ENCODE data around the gene SPATA31C1. TPM values are rescaled to one million over a fixed set of nuclear protein-coding genes. Genes with fewer than 3 reads are reported as not detected.

The SPATA31C1 gene
- total and polyA plus RNA-seq, 3 donors from 2014 or later: 5.9 to 21.1 (median 13.5) TPM

DNA sequence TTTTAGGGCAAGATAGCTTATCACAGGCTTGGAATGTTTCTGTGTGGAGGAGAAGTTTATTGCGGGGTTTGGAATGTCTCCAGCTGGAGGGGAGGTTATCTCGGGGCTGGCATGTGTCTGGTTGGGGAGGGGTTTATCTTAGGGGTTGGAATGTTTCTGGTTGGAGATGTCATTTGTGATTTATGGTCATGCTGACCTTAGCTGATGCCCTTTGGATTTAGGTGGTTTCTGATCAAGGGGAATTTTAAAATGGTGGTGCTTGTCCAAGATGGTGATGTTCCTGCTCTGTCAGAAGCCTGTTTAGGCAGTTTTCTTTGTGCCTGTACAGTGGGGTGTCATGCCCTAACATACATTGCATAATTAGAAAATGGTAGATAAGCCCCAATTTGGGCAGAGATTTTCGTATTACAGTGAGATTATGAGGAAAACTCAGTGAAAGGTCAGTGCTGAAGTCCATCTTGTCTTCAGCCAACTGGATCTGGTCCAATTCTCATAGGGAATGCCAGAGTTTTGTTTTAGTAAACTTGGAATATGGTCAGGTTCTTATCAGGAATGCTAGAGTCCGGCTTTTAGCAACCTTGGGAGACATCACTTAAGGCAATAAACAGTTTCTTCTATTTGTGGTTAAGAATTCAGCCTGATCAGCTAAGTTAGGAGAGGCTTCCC lies 42.3 kb downstream of the SPATA31C1 start:
- no peak for TF ChIP-seq POLR2A (IDR thresholded peaks at IDR 0.05)
- TF ChIP-seq, protein P1, sequence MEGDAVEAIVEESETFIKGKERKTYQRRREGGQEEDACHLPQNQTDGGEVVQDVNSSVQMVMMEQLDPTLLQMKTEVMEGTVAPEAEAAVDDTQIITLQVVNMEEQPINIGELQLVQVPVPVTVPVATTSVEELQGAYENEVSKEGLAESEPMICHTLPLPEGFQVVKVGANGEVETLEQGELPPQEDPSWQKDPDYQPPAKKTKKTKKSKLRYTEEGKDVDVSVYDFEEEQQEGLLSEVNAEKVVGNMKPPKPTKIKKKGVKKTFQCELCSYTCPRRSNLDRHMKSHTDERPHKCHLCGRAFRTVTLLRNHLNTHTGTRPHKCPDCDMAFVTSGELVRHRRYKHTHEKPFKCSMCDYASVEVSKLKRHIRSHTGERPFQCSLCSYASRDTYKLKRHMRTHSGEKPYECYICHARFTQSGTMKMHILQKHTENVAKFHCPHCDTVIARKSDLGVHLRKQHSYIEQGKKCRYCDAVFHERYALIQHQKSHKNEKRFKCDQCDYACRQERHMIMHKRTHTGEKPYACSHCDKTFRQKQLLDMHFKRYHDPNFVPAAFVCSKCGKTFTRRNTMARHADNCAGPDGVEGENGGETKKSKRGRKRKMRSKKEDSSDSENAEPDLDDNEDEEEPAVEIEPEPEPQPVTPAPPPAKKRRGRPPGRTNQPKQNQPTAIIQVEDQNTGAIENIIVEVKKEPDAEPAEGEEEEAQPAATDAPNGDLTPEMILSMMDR (IDR thresholded peaks at IDR 0.05): no peak
- Histone ChIP-seq H3K27me3 (no peaks in the 10 kb centered on the region), H3K36me3 (ENCODE audit: low read depth, missing control alignments) (no peaks in the 10 kb centered on the region), H3K27ac (peak overlapping the region in 1 of 2 donors; percentile 45), H3K4me3 (no peak overlapping the region), H3K9me3 (no peaks in the 10 kb centered on the region), H3K4me1 (peaks cover 13% of the 10 kb centered on the region)
- DNase-seq: peak; percentile 21
- intact Hi-C loops (cut with DNase I; ENCODE audit: low total_unique reads): no loop called here
- 26 to 36% methylated on average over 4 of the region's 4 CpGs for WGBS, 2 donors

DNA sequence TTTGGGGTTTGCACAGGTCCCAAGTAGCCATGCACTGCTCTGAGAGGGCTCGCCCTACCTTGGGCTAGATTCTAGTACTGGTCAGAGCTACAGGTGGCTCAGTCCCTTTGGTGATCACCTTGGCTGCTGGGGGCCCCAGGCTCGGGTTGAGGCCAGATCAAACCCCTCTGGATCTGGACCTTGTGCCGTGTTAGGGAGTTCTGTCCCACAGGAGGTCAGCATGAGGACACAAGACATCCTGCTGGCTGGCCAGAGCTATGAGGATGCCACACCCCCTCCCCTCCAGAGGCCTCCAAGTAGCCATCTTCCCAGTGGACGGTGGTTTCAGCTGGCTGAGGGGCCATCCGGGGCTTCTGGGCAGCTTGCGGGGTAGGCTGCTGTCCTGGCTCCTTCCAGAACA lies 46.0 kb downstream of the SPATA31C1 start:
- intact Hi-C loops (cut with DNase I; ENCODE audit: low total_unique reads): no loop called here
- Histone ChIP-seq H3K4me1 (peaks cover 13% of the 10 kb centered on the region), H3K27me3 (no peaks in the 10 kb centered on the region), H3K9me3 (no peaks in the 10 kb centered on the region), H3K27ac (no peak overlapping the region), H3K4me3 (no peak overlapping the region), H3K36me3 (ENCODE audit: low read depth, missing control alignments) (no peaks in the 10 kb centered on the region)
- WGBS, 2 donors: 84 to 90% methylated on average over 2 to 6 of the region's 6 CpGs
- TF ChIP-seq POLR2A (IDR thresholded peaks at IDR 0.05): no peak
- TF ChIP-seq, protein P1 (IDR thresholded peaks at IDR 0.05): no peak
- DNase-seq: no peak

DNA sequence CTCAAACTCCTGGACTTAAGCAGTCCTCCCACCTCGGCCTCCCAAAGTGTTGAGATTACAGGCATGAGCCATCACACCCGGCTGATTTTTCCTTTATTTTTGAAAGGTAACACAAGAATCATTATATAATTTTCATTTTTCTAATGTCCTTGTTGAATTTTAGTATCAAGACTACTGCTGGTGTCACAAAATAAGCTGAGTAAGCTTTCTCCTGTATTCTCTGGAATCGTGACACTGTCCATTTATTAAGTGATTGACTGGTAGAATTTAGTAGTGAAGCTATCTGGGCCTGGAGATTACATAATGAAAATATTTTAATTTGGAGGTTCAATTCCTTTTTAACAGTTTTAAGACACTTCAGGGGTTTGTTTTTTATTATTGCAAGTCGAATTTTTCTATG lies 47.1 kb downstream of the SPATA31C1 start:
- TF ChIP-seq POLR2A (IDR thresholded peaks at IDR 0.05): no peak
- TF ChIP-seq, protein P1 (IDR thresholded peaks at IDR 0.05): no peak
- Histone ChIP-seq H3K4me1 (peaks cover 11% of the 10 kb centered on the region), H3K27ac (no peak overlapping the region), H3K36me3 (ENCODE audit: low read depth, missing control alignments) (no peaks in the 10 kb centered on the region), H3K4me3 (no peak overlapping the region), H3K27me3 (no peaks in the 10 kb centered on the region), H3K9me3 (no peaks in the 10 kb centered on the region)
- DNase-seq: no peak
- intact Hi-C loops (cut with DNase I; ENCODE audit: low total_unique reads): no loop called here
- WGBS, 2 donors: 70 to 81% methylated on average over 4 of the region's 4 CpGs

DNA sequence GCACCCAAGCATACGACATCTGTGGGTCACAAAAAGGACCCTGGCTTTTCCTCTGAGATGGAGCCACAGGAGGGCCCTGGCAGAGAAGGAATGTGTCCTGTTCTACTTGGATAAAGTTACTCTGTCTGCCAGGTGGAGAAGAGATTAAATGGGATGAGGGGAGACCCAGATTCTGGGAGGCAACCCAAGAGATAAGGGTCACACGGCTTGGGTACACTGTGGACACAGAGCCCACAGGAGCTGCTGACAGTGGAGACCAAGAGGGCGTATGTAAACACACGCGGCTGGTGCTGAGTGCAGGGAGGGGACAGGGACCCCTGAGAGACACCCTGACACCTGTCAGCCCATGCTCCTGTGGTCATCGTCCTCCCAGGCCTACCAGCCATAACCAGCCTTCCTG lies 50.4 kb downstream of the SPATA31C1 start:
- intact Hi-C loops (cut with DNase I; ENCODE audit: low total_unique reads): no loop called here
- DNase-seq: no peak
- Histone ChIP-seq H3K27ac (no peak overlapping the region), H3K36me3 (ENCODE audit: low read depth, missing control alignments) (no peaks in the 10 kb centered on the region), H3K27me3 (no peaks in the 10 kb centered on the region), H3K4me3 (no peak overlapping the region), H3K4me1 (peaks cover 2% of the 10 kb centered on the region), H3K9me3 (no peaks in the 10 kb centered on the region)
- no peak for TF ChIP-seq POLR2A (IDR thresholded peaks at IDR 0.05)
- TF ChIP-seq, protein P1 (IDR thresholded peaks at IDR 0.05): no peak
- WGBS, 2 donors: 67 to 80% methylated on average over 6 of the region's 6 CpGs

DNA sequence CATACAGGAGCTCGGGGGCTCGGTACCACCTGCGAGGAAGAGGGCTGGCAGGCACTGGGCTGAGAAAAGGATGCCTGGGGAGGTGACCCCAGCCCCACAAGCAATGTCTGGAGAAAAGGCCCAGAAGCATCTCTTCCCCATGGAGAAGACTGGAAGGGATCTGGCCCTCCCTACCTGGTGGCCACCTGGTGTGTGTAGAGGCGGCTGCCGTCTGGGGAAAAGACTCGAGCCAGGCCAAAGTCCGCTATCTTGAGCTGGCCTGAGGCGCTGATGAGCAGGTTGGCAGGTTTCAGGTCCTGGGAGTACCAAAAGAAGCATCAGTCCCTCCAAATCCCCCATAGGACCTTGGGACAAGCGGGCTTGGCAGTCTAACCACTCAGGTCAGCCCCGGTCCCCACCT lies 52.8 kb downstream of the SPATA31C1 start:
- Histone ChIP-seq H3K4me3 (no peak overlapping the region), H3K4me1 (peaks cover 6% of the 10 kb centered on the region), H3K27me3 (no peaks in the 10 kb centered on the region), H3K36me3 (ENCODE audit: low read depth, missing control alignments) (no peaks in the 10 kb centered on the region), H3K9me3 (no peaks in the 10 kb centered on the region), H3K27ac (no peak overlapping the region)
- intact Hi-C loops (cut with DNase I; ENCODE audit: low total_unique reads): no loop called here
- no peak for DNase-seq
- 96 to 100% methylated on average over 1 to 10 of the region's 10 CpGs for WGBS, 2 donors
- no peak for TF ChIP-seq POLR2A (IDR thresholded peaks at IDR 0.05)
- TF ChIP-seq, protein P1 (IDR thresholded peaks at IDR 0.05): no peak
